SU-DHL-6 (cell line): ENCODE data around the gene DET1.
"Not testable (repeated sequence)": the region's sequence is repeated elsewhere in the genome, so short reads cannot be mapped to it uniquely, and the experiment has no call there.

Experiments used
- EZH2phosphoT487 ChIP-seq: fragments of 200-600 bp; sonication (generic), shearing (Covaris generic); conservative IDR thresholded peaks from 2 replicates; pipeline ENCODE4 v1.6.1; 2018; ENCODE audit warnings: mild to moderate bottlenecking, antibody characterized with exemption, low read length, moderate library complexity, mixed read lengths
- TF ChIP-seq, protein P1 (sequence below): fragments of 200-600 bp; sonication (generic); IDR thresholded peaks from one replicate; pipeline ENCODE4 v1.5.1; 2017; ENCODE audit warnings: antibody characterized with exemption, mild to moderate bottlenecking, low read length, moderate library complexity; ENCODE audit not compliant: insufficient read depth, poor library complexity, severe bottlenecking

DNA sequence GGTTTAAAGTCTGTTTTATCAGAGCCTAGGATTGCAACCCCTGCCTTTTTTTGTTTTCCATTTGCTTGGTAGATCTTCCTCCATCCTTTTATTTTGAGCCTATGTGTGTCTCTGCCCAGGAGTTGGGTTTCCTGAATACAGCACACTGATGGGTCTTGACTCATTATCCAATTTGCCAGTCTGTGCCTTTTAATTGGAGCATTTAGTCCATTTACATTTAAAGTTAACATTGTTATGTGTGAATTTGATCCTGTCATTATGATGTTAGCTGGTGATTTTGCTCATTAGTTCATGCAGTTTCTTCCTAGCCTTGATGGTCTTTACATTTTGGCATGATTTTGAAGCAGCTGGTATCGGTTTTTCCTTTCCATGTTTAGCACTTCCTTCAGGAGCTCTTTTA, 11.5 kb upstream of the DET1 start:
- TF ChIP-seq, protein P1, sequence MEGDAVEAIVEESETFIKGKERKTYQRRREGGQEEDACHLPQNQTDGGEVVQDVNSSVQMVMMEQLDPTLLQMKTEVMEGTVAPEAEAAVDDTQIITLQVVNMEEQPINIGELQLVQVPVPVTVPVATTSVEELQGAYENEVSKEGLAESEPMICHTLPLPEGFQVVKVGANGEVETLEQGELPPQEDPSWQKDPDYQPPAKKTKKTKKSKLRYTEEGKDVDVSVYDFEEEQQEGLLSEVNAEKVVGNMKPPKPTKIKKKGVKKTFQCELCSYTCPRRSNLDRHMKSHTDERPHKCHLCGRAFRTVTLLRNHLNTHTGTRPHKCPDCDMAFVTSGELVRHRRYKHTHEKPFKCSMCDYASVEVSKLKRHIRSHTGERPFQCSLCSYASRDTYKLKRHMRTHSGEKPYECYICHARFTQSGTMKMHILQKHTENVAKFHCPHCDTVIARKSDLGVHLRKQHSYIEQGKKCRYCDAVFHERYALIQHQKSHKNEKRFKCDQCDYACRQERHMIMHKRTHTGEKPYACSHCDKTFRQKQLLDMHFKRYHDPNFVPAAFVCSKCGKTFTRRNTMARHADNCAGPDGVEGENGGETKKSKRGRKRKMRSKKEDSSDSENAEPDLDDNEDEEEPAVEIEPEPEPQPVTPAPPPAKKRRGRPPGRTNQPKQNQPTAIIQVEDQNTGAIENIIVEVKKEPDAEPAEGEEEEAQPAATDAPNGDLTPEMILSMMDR: not testable (repeated sequence)
- not testable (repeated sequence) for TF ChIP-seq EZH2phosphoT487
